Measurements from ENCODE around the gene SYPL2. TPM values are rescaled to one million over a fixed set of nuclear protein-coding genes. Genes with fewer than 3 reads are reported as not detected.

SYPL2 gene
- total and polyA plus RNA-seq, 2 donors (not counting 3 experiments of a cell fraction or from before 2014, with no cell fraction given) = not detected

DNA sequence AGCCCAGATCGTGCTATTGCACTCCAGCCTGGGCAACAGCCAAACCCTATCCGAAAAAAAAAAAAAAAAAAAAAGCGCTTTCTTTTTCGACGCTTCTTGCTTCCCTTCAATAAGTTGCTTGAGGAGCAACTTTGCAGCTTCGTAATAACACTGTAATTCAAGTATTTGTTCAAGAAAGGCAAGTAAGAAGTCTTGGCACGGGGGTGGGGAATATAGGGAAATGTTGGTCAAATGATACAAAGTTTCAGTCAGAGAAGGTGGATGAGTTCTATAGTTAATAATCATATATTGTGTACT lies 39.2 kb upstream of the SYPL2 start:
- Histone ChIP-seq H3K79me2 (ENCODE audit: control insufficient read depth, insufficient read depth, low read length) (peaks cover 36% of the 10 kb centered on the region), H3K4me3 (replicated peaks in 1 of 3; ENCODE audit: insufficient read depth in 1 of 3, low read depth in 1 of 3, low read length in 3 of 3) (peak overlapping the region; percentile 63 to 89 (median 86)), H3K36me3 (ENCODE audit: control insufficient read depth in 2 of 2, extremely low read depth in 1 of 2, insufficient read depth in 2 of 2, low read length in 2 of 2) (no peaks in the 10 kb centered on the region), H3K9me3 (replicated peaks; ENCODE audit: control insufficient read depth, insufficient read depth, low read length) (no peaks in the 10 kb centered on the region), H3K4me1 (ENCODE audit: control insufficient read depth, extremely low read depth, insufficient read depth, low read length) (peaks cover 15% of the 10 kb centered on the region), H3K27ac (ENCODE audit: insufficient read depth, low read depth, low read length) (no peak overlapping the region), H2AFZ (ENCODE audit: low read depth, low read length) (peak overlapping the region; percentile 79), H3K9ac (replicated peaks; ENCODE audit: extremely low read depth, insufficient read depth, low read length) (peak overlapping the region; percentile 65), H3K4me2 (ENCODE audit: insufficient read depth, low read length) (peak overlapping the region; percentile 85), H3K9me1 (replicated peaks; ENCODE audit: control insufficient read depth, extremely low read depth, insufficient read depth, low read length) (no peaks in the 10 kb centered on the region), H3K27me3 (ENCODE audit: control insufficient read depth in 2 of 2, insufficient read depth in 2 of 2, low read length in 2 of 2) (no peaks in the 10 kb centered on the region), H4K20me1 (replicated peaks; ENCODE audit: control insufficient read depth, extremely low read depth, insufficient read depth, low read length) (no peaks in the 10 kb centered on the region)
- DNase-seq (ENCODE audit: low read depth, low spot score) = no peak
- no TSS peak for BruUV-seq (replicated peaks)
- ChIA-PET CTCF (interaction anchor here (3.6 kb wide), 1 partner anchor 105 kb away, joined by 29 read pairs; no protein-coding TSS in a partner anchor), POLR2A (interaction anchor here (0.7 kb wide), 1 partner anchor 177 kb away, joined by 4 read pairs; no protein-coding TSS in a partner anchor)
- dilution Hi-C loops (cut with MboI; ENCODE audit: extremely low pct_ligation_motif_present, low sequenced_read_pairs) (no loop called here), intact Hi-C loops (cut with micrococcal nuclease) (loop anchor here (2.0 kb wide), 1 partner anchor 912 kb away; the partner anchor contains the start of gene RBM15)
- no peak for FAIRE-seq
- TF ChIP-seq, protein P1, sequence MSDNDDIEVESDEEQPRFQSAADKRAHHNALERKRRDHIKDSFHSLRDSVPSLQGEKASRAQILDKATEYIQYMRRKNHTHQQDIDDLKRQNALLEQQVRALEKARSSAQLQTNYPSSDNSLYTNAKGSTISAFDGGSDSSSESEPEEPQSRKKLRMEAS (IDR thresholded peaks at IDR 0.05; ENCODE audit: insufficient read depth, insufficient read length) = no peak

GRCh38 chr1:109432336-109432735 lies 34.0 kb upstream of the SYPL2 start:
- Histone ChIP-seq H3K4me3 (replicated peaks in 1 of 3; ENCODE audit: insufficient read depth in 1 of 3, low read depth in 1 of 3, low read length in 3 of 3) (no peak overlapping the region), H4K20me1 (replicated peaks; ENCODE audit: control insufficient read depth, extremely low read depth, insufficient read depth, low read length) (no peaks in the 10 kb centered on the region), H3K9me3 (replicated peaks; ENCODE audit: control insufficient read depth, insufficient read depth, low read length) (no peaks in the 10 kb centered on the region), H3K9me1 (replicated peaks; ENCODE audit: control insufficient read depth, extremely low read depth, insufficient read depth, low read length) (no peaks in the 10 kb centered on the region), H3K27me3 (ENCODE audit: control insufficient read depth in 2 of 2, insufficient read depth in 2 of 2, low read length in 2 of 2) (peaks cover 0 to 2% of the 10 kb centered on the region in 2 experiments), H3K79me2 (ENCODE audit: control insufficient read depth, insufficient read depth, low read length) (no peaks in the 10 kb centered on the region), H2AFZ (ENCODE audit: low read depth, low read length) (no peak overlapping the region), H3K4me2 (ENCODE audit: insufficient read depth, low read length) (no peak overlapping the region), H3K27ac (ENCODE audit: insufficient read depth, low read depth, low read length) (no peak overlapping the region), H3K4me1 (ENCODE audit: control insufficient read depth, extremely low read depth, insufficient read depth, low read length) (peaks cover 1% of the 10 kb centered on the region), H3K9ac (replicated peaks; ENCODE audit: extremely low read depth, insufficient read depth, low read length) (no peak overlapping the region), H3K36me3 (ENCODE audit: control insufficient read depth in 2 of 2, extremely low read depth in 1 of 2, insufficient read depth in 2 of 2, low read length in 2 of 2) (no peaks in the 10 kb centered on the region)
- DNase-seq (ENCODE audit: low read depth, low spot score) (no peak), FAIRE-seq (no peak)
- BruUV-seq (replicated peaks) = no TSS peak
- CTCF ChIA-PET = interaction anchor here (1.1 kb wide), 1 partner anchor 13 kb away, joined by 3 read pairs; no protein-coding TSS in a partner anchor
- intact Hi-C loops (cut with micrococcal nuclease) = no loop called here
- TF ChIP-seq JUN (IDR thresholded peaks at IDR 0.05; ENCODE audit: borderline replicate concordance, insufficient read depth, insufficient read length, low read depth) = no peak
- dilution Hi-C loops (cut with MboI; ENCODE audit: extremely low pct_ligation_motif_present, low sequenced_read_pairs) = no loop called here
- POLR2A ChIA-PET = no interaction called here
